LNCaP clone FGC (cell line): ENCODE results near the gene GCNT2.

Experiments
- DNase-seq: peaks from one replicate; pipeline ENCODE4 v3.0.0-alpha.2; 2011; ENCODE audit warnings: low read depth
- H3K4me3 ChIP-seq: 2 replicates; pipeline ENCODE4 v1.5.1; 2011; ENCODE audit warnings: mild to moderate bottlenecking, low read depth, low read length, control low read depth
- CTCF ChIP-seq: IDR thresholded peaks from 2 replicates; pipeline ENCODE4 v1.5.1; 2012; ENCODE audit warnings: mild to moderate bottlenecking; ENCODE audit not compliant: control insufficient read depth, insufficient read depth; ENCODE audit errors: extremely low read depth

The GCNT2 gene

GRCh38 chr6:10640412-10640811, 119.3 kb downstream of the GCNT2 start:
- DNase-seq: no peak
- H3K4me3 ChIP-seq: no peak overlapping the region
- no peak for TF ChIP-seq CTCF

DNA sequence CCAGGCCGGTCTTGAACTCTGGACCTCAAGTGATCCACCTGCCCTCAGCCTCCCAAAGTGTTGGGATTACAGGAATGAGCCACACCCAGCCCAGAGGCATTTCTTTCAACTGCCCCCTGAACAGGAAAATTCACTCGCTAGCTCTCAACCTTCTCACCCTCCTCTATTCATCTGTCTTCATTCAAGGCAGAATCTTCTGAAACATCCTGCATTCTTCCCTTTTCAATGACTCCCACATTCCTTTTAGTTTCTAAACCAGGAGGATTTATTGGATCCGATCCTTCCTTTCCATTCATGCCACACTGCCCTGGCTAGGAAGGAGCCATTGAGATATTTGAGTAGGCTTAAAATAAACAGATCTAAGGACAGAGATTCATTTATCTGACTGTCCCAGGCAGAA, 120.4 kb downstream of the GCNT2 start:
- no peak overlapping the region for H3K4me3 ChIP-seq
- TF ChIP-seq CTCF: no peak
- DNase-seq: no peak

DNA sequence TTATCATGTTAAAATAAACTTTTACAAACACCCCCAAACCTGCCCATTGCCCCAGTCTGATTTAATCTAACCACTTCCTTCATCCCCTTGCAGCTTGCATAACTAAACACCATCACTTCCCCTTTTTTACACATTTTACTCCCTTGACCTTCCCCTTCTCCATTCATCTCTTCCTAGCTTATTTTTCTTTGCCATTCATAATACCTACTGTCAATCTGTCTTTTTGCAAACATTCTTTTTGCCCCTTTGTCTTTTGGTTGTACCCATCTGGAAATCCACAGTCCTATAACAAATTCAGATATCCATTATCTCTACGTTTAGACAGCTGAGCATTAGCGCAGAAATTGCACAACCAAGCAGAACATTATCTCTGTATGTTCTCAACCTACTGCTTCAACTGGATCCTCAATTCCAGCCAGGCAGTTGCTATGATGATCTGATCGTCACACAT, 122.1 kb downstream of the GCNT2 start:
- TF ChIP-seq CTCF: no peak
- DNase-seq: no peak
- no peak overlapping the region for H3K4me3 ChIP-seq

DNA sequence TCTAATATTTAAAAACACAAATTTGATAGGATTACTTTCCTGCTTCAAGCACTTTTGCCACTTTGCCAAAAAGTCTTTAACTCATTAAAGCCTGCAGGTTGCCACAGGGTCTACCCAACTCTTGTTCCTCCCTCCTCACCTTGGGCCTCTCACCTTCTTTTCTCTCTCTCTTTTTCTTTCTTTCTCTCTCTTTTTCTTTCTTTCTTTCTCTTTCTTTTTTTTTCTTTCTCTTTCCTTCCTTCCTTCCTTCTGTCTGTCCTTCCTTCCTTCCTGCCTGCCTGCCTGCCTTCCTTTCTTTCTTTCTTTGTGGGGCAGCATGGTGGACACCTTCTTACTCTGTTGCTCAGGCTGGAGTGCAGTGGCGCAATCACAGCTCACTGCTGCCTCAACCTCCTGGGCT, 123.1 kb downstream of the GCNT2 start:
- H3K4me3 ChIP-seq: no peak overlapping the region
- TF ChIP-seq CTCF: no peak
- no peak for DNase-seq

DNA sequence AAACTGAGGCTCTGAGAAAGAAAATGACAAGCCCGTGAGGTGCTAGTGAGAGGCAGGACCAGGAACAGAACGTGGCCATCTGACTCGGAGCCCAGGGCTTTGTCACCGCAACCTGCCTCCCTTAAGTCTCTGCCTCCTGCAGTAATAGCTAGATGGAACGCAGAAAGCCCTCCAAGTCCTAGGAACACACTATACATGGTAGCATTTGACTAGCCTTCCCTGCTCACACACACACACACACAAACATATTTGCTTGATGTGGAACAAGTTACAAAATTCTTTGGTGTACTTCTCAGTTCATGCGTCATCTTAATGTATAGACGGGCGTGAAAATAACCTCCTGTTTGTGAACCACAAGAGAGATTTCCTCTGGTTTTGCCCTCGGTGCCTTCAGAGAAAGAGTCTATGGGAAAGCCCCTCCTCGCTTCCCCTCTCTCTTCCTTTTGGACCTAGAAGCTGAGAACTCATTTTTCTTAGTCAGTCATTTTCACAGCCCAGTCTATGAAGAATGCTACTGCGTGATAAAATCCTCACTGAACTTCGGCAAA, 134.4 kb downstream of the GCNT2 start:
- no peak for TF ChIP-seq CTCF
- H3K4me3 ChIP-seq: no peak overlapping the region
- no peak for DNase-seq

GRCh38 chr6:10658910-10659698, 138.0 kb downstream of the GCNT2 start:
- H3K4me3 ChIP-seq: no peak overlapping the region
- DNase-seq: no peak
- TF ChIP-seq CTCF: no peak
